ENCODE data around the gene CERS6. TPM values are rescaled to one million over a fixed set of nuclear protein-coding genes. Genes with fewer than 3 reads are reported as not detected.

CERS6 gene
- total and polyA plus RNA-seq, 12 donors = 5.0 to 110 (median 29.6) TPM

DNA sequence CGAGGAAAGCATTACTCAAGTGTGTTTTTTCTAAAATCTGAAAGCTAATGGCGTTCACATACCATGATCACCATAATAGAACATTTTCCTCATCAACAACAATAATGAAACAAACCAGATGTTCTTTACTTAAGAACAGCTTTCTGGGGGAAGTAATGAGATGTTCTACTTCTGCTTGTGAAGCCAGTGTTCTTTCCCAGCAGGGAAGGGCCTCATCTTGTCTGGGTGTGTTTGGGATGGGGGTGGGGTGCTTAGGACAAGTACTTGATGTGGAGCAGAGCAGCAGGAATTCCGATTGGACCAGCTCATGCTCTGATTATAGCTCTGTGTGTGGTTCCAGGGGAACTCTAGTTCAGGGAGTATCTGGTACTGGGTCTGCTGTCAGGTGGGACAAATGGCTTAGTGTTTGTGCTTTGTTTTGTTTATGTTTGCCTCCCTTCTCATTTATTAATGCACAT is 183.4 kb downstream of the CERS6 start:
- intact Hi-C loops (cut with DNase I) = no loop called here
- H3K27me3 ChIP-seq = no peaks in the 10 kb centered on the region
- H3K27ac ChIP-seq = peak overlapping the region in 2 of 5 donors; percentile 43 to 48
- no peak overlapping the region for H3K4me3 ChIP-seq
- WGBS, 4 donors = 59 to 82% (median 68%) methylated on average over 3 of the region's 3 CpGs
- H3K36me3 ChIP-seq (replicated peaks in 1 of 2) = no peaks in the 10 kb centered on the region
- H3K9me3 ChIP-seq (replicated peaks in 1 of 3) = no peaks in the 10 kb centered on the region
- TF ChIP-seq, protein P1, sequence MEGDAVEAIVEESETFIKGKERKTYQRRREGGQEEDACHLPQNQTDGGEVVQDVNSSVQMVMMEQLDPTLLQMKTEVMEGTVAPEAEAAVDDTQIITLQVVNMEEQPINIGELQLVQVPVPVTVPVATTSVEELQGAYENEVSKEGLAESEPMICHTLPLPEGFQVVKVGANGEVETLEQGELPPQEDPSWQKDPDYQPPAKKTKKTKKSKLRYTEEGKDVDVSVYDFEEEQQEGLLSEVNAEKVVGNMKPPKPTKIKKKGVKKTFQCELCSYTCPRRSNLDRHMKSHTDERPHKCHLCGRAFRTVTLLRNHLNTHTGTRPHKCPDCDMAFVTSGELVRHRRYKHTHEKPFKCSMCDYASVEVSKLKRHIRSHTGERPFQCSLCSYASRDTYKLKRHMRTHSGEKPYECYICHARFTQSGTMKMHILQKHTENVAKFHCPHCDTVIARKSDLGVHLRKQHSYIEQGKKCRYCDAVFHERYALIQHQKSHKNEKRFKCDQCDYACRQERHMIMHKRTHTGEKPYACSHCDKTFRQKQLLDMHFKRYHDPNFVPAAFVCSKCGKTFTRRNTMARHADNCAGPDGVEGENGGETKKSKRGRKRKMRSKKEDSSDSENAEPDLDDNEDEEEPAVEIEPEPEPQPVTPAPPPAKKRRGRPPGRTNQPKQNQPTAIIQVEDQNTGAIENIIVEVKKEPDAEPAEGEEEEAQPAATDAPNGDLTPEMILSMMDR (IDR thresholded peaks at IDR 0.05) = no peak
- no peak for TF ChIP-seq POLR2A (IDR thresholded peaks at IDR 0.05)
- H3K4me1 ChIP-seq (replicated peaks in 1 of 2) = peaks cover 0 to 38% of the 10 kb centered on the region in 2 donors
- peak; percentile 31 to 90 (median 43) for DNase-seq

DNA sequence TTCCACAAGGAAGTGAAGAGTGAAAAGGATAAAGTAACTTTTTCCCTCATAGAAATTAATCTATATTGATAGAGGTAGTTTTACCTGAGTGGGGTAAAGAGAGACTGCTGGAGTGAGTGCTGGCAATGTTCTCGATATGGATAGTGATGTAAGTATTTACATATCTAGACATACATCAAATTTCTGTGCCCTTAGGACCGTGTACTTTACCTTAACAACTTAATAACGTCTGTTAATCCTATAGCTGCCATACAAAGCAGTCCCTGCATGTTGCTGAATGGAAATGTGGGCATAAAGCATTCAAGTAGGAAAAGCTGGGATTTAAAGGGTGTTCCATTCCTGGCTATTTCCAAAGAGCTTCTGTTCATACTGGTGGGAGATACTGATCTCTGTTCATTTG is 184.0 kb downstream of the CERS6 start:
- intact Hi-C loops (cut with DNase I) = no loop called here
- 89 to 97% (median 95%) methylated on average over 3 of the region's 3 CpGs for WGBS, 4 donors
- Histone ChIP-seq H3K27ac (peak overlapping the region in 2 of 5 donors; percentile 43 to 48), H3K27me3 (no peaks in the 10 kb centered on the region), H3K36me3 (replicated peaks in 1 of 2) (no peaks in the 10 kb centered on the region), H3K4me3 (no peak overlapping the region), H3K4me1 (replicated peaks in 1 of 2) (peaks cover 0 to 33% of the 10 kb centered on the region in 2 donors), H3K9me3 (replicated peaks in 1 of 3) (no peaks in the 10 kb centered on the region)
- TF ChIP-seq POLR2A (IDR thresholded peaks at IDR 0.05) = no peak
- TF ChIP-seq, protein P1 (IDR thresholded peaks at IDR 0.05) = no peak
- DNase-seq = no peak

DNA sequence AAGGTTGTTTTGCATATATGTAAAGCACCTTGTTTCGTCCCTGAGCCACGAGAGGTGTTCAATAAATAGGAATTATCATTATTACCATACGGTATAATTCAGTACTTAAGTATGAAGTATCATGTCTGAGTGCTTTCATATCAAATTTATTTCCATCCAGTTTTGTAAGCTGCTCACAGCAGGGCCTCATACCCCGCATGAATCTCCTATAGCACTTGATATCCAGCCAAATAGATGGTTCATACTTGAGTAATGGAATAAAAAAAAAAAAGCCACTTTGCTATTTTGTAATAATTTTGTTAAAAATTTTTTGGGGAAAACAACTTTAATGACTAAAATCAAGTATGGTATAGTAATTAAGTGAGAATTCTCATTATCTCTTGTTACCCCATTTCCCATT is 185.6 kb downstream of the CERS6 start:
- DNase-seq = no peak
- no peak for TF ChIP-seq POLR2A (IDR thresholded peaks at IDR 0.05)
- TF ChIP-seq, protein P1 (IDR thresholded peaks at IDR 0.05) = no peak
- intact Hi-C loops (cut with DNase I) = no loop called here
- H3K4me3 ChIP-seq = no peak overlapping the region
- H3K9me3 ChIP-seq (replicated peaks in 1 of 3) = no peaks in the 10 kb centered on the region
- H3K4me1 ChIP-seq (replicated peaks in 1 of 2) = peaks cover 0 to 17% of the 10 kb centered on the region in 2 donors
- H3K27ac ChIP-seq = no peak overlapping the region
- no peaks in the 10 kb centered on the region for H3K36me3 ChIP-seq (replicated peaks in 1 of 2)
- 97% methylated on average over 4 of the region's 4 CpGs for WGBS, 4 donors
- H3K27me3 ChIP-seq = no peaks in the 10 kb centered on the region

DNA sequence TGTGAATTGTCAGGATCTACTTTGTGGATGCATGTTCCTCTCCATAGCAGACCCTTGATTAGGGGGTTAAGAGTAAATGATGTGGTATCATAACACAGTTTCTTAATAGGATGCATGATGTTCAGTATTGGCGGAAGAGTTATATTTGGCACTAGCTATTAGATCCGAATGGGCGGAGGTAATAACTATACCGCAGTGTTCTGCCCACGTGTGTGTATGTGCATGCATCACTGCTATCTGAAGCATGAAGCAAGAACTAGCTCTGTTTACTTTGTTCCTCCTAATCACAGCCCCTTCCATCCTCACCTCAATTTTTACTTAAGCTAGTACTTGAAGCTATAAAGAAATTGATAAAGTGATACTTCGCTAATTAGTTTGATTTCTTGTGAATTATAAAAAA is 186.8 kb downstream of the CERS6 start:
- no peaks in the 10 kb centered on the region for H3K27me3 ChIP-seq
- no peak for TF ChIP-seq POLR2A (IDR thresholded peaks at IDR 0.05)
- TF ChIP-seq, protein P1 (IDR thresholded peaks at IDR 0.05) = no peak

More for the DNA sequence above, 186.8 kb downstream of the CERS6 start:
- Histone ChIP-seq H3K4me1 (replicated peaks in 1 of 2) (peaks cover 0 to 10% of the 10 kb centered on the region in 2 donors), H3K9me3 (replicated peaks in 1 of 3) (no peaks in the 10 kb centered on the region), H3K27ac (no peak overlapping the region), H3K36me3 (replicated peaks in 1 of 2) (no peaks in the 10 kb centered on the region), H3K4me3 (no peak overlapping the region)
- intact Hi-C loops (cut with DNase I) = no loop called here
- WGBS, 4 donors = 90 to 97% (median 92%) methylated on average over 6 of the region's 6 CpGs
- no peak for DNase-seq
